ENCODE measurements around the gene PKP2. TPM values are rescaled to one million over a fixed set of nuclear protein-coding genes. Genes with fewer than 3 reads are reported as not detected.

Gene PKP2
- total and polyA plus RNA-seq, 2 of the 4 experiments (the other 2 are of a cell fraction) = 0.10 to 0.18 TPM

- dilution Hi-C loops (cut with HindIII; ENCODE audit: low sequenced_read_pairs, unreplicated experiment) = no loop called here
- H3K23ac ChIP-seq (ENCODE audit: low read depth, low read length) = no peak overlapping the region
- H3K9me3 ChIP-seq (ENCODE audit: control insufficient read depth, insufficient read depth, low read length) = peaks cover 2% of the 10 kb centered on the region; the same call in 1 of the 2 replicates
- H3K9me1 ChIP-seq (ENCODE audit: insufficient read depth, low read length) = no peaks in the 10 kb centered on the region
- no TSS peak for BruUV-seq (replicated peaks)
- ATAC-seq (ENCODE audit: low read depth) (no peak), DNase-seq (no peak)
- WGBS, 2 experiments (ENCODE audit: extremely low coverage in 2 of 2, insufficient read length in 1 of 2) = no CpG with 5 or more reads among the region's 28 CpGs
- no peak overlapping the region for H4K91ac ChIP-seq (ENCODE audit: insufficient read depth, low read depth, low read length)
- no peaks in the 10 kb centered on the region for H4K20me1 ChIP-seq (ENCODE audit: insufficient read depth, low read length)
- H2AK9ac ChIP-seq (replicated peaks; ENCODE audit: low read depth, low read length, poor library complexity) = no peak overlapping the region
- H3K27me3 ChIP-seq (ENCODE audit: control insufficient read depth, insufficient read depth, low read length) = peaks cover 18% of the 10 kb centered on the region
- ChIA-PET CTCF (no interaction called here), POLR2A (ENCODE audit: unreplicated experiment) (no interaction called here)
- H3K9ac ChIP-seq (ENCODE audit: low read depth, low read length) = no peak overlapping the region
- H3K18ac ChIP-seq (ENCODE audit: low read depth, low read length) = no peak overlapping the region
- no peak overlapping the region for H3K4me3 ChIP-seq (ENCODE audit: insufficient read depth, low read depth, low read length)
- H3K4me1 ChIP-seq (ENCODE audit: control insufficient read depth, insufficient read depth, low read length) = no peaks in the 10 kb centered on the region
- intact Hi-C loops (cut with micrococcal nuclease) = no loop called here
- H4K8ac ChIP-seq (ENCODE audit: low read depth in 2 of 2, low read length in 2 of 2) = no peak overlapping the region
- no peak overlapping the region for H3K4ac ChIP-seq (ENCODE audit: low read depth, low read length)
- H4K5ac ChIP-seq (ENCODE audit: low read depth, low read length) = no peak overlapping the region
- H3K14ac ChIP-seq (replicated peaks; ENCODE audit: low read depth, low read length) = no peak overlapping the region
- in situ Hi-C loops (cut with MboI; ENCODE audit: low sequenced_read_pairs) = no loop called here
- H2AK5ac ChIP-seq (ENCODE audit: low read depth, low read length) = no peak overlapping the region
- H2AFZ ChIP-seq (replicated peaks; ENCODE audit: low read length, poor library complexity) = peak overlapping the region; percentile 33
- no peaks in the 10 kb centered on the region for H3K79me1 ChIP-seq (ENCODE audit: low read depth in 1 of 2, low read length in 2 of 2)
- H2BK5ac ChIP-seq (ENCODE audit: low read depth, low read length, poor library complexity, severe bottlenecking) = no peak overlapping the region
- H3K4me2 ChIP-seq (ENCODE audit: low read depth, low read length) = peak overlapping the region; percentile 58; the same call in 1 of the 2 replicates
- TF ChIP-seq NFE2L2 (IDR thresholded peaks at IDR 0.05; ENCODE audit: low read depth, low read length) (no peak), MXI1 (IDR thresholded peaks at IDR 0.05; ENCODE audit: borderline replicate concordance, low read depth, low read length) (no peak), CHD1 (IDR thresholded peaks at IDR 0.05; ENCODE audit: low read depth, low read length) (no peak), RFX5 (IDR thresholded peaks at IDR 0.05; ENCODE audit: low read depth, low read length) (no peak), RAD21 (IDR thresholded peaks at IDR 0.05; ENCODE audit: low read length) (no peak), POLR2A (IDR thresholded peaks at IDR 0.05; ENCODE audit: low read depth, low read length) (no peak), BHLHE40 (IDR thresholded peaks at IDR 0.05; ENCODE audit: low read depth, low read length) (no peak), MAFK (IDR thresholded peaks at IDR 0.05; ENCODE audit: low read depth, low read length) (no peak), SMC3 (IDR thresholded peaks at IDR 0.05; ENCODE audit: low read depth, low read length) (no peak), RCOR1 (IDR thresholded peaks at IDR 0.05; ENCODE audit: insufficient replicate concordance, low read length) (no peak), FOS (IDR thresholded peaks at IDR 0.05; ENCODE audit: low read depth, low read length) (no peak), ELK1 (IDR thresholded peaks at IDR 0.05; ENCODE audit: borderline replicate concordance, low read depth, low read length) (no peak), MAZ (IDR thresholded peaks at IDR 0.05; ENCODE audit: borderline replicate concordance, low read depth, low read length) (no peak), CEBPB (IDR thresholded peaks at IDR 0.05; ENCODE audit: low read depth, low read length) (no peak)
- TF ChIP-seq, protein P1, sequence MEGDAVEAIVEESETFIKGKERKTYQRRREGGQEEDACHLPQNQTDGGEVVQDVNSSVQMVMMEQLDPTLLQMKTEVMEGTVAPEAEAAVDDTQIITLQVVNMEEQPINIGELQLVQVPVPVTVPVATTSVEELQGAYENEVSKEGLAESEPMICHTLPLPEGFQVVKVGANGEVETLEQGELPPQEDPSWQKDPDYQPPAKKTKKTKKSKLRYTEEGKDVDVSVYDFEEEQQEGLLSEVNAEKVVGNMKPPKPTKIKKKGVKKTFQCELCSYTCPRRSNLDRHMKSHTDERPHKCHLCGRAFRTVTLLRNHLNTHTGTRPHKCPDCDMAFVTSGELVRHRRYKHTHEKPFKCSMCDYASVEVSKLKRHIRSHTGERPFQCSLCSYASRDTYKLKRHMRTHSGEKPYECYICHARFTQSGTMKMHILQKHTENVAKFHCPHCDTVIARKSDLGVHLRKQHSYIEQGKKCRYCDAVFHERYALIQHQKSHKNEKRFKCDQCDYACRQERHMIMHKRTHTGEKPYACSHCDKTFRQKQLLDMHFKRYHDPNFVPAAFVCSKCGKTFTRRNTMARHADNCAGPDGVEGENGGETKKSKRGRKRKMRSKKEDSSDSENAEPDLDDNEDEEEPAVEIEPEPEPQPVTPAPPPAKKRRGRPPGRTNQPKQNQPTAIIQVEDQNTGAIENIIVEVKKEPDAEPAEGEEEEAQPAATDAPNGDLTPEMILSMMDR (conservative IDR thresholded peaks at IDR 0.05; ENCODE audit: low read depth, low read length) = no peak
- H2BK20ac ChIP-seq (ENCODE audit: low read depth, low read length) = no peak overlapping the region
- no peak overlapping the region for H2BK120ac ChIP-seq (ENCODE audit: low read depth, low read length)
- no peak overlapping the region for H3K56ac ChIP-seq (ENCODE audit: extremely low read depth, insufficient read depth, low read length)
- H2BK15ac ChIP-seq (ENCODE audit: low read depth, low read length) = no peak overlapping the region
- H3K36me3 ChIP-seq (ENCODE audit: control insufficient read depth, insufficient read depth, low read length) = no peaks in the 10 kb centered on the region
- H3K27ac ChIP-seq (ENCODE audit: insufficient read depth, low read length) = no peak overlapping the region
Measured at GRCh38 chr12:32895688-32896431, 717 bp downstream of the PKP2 start.
